Osteoblast (primary cell): ENCODE results near the gene KLHL6. TPM values are rescaled to one million over a fixed set of nuclear protein-coding genes. Genes with fewer than 3 reads are reported as not detected.
"Not testable (repeated sequence)": the region's sequence is repeated elsewhere in the genome, so short reads cannot be mapped to it uniquely, and the experiment has no call there.

Source experiments
- DNase-seq: peaks from one replicate; pipeline ENCODE4 v3.0.0; 2011; ENCODE audit warnings: low spot score, mixed read lengths; ENCODE audit not compliant: insufficient read length; ENCODE audit errors: missing footprints
- H2AFZ ChIP-seq: 2 replicates; pipeline ENCODE4 v1.6.0; 2011; ENCODE audit warnings: mild to moderate bottlenecking, low read length
- H3K27ac ChIP-seq: 2 replicates; pipeline ENCODE4 v1.5.1; 2011; ENCODE audit warnings: mild to moderate bottlenecking, low read depth, low read length, moderate library complexity
- H3K27me3 ChIP-seq: 2 replicates; pipeline ENCODE4 v1.6.0; 2012; ENCODE audit warnings: mild to moderate bottlenecking, control low read depth, inconsistent platforms, low read length, moderate library complexity; ENCODE audit not compliant: insufficient read depth
- H3K36me3 ChIP-seq: 2 replicates; pipeline ENCODE4 v1.5.1; 2011; ENCODE audit warnings: mild to moderate bottlenecking, low read length, control low read depth, moderate library complexity; ENCODE audit not compliant: insufficient read depth
- H3K4me1 ChIP-seq: 2 replicates; pipeline ENCODE4 v1.5.1; 2011; ENCODE audit warnings: mild to moderate bottlenecking, low read length, control low read depth, moderate library complexity; ENCODE audit not compliant: insufficient read depth
- H3K4me2 ChIP-seq: 2 replicates; pipeline ENCODE4 v1.6.0; 2011; ENCODE audit warnings: mild to moderate bottlenecking, low read length; ENCODE audit not compliant: insufficient read depth
- H3K4me3 ChIP-seq: fragments of 200-600 bp; sonication (generic); 3 replicates; pipeline ENCODE4 v1.5.1; 2012; ENCODE audit warnings: mild to moderate bottlenecking, low read length, inconsistent platforms; ENCODE audit not compliant: insufficient read depth
- H3K79me2 ChIP-seq: 2 replicates; pipeline ENCODE4 v1.6.0; 2012; ENCODE audit warnings: mild to moderate bottlenecking, low read length, control low read depth, inconsistent platforms; ENCODE audit not compliant: insufficient read depth
- H3K9me3 ChIP-seq: 2 replicates; pipeline ENCODE4 v1.5.1; 2011; ENCODE audit warnings: low read depth, low read length, control low read depth
- H4K20me1 ChIP-seq: 2 replicates; pipeline ENCODE4 v1.6.0; 2012; ENCODE audit warnings: mild to moderate bottlenecking, low read length, control low read depth; ENCODE audit not compliant: insufficient read depth
- CTCF ChIP-seq: IDR thresholded peaks from 2 replicates; pipeline ENCODE4 v1.5.1; 2011; ENCODE audit warnings: mild to moderate bottlenecking, low read depth, low read length, moderate library complexity; ENCODE audit errors: extremely low read depth
- total RNA-seq: library from RNA; depleted of rRNA; stranded (reverse); fragments of >200 nt; gene quantifications from 2 replicates; pipeline ENCODE4 v1.2.3, GENCODE V29; 2012

Gene KLHL6
- total RNA-seq, 1 donor = under 0.01 TPM

- TF ChIP-seq CTCF = no peak
These were observed 111.8 kb downstream of the KLHL6 start for GRCh38 chr3:183443395-183444385.

GRCh38 chr3:183442994-183443393 is 112.5 kb downstream of the KLHL6 start:
- Histone ChIP-seq H3K36me3 (no peaks in the 10 kb centered on the region), H3K27me3 (no peaks in the 10 kb centered on the region), H3K4me1 (peaks cover 6% of the 10 kb centered on the region), H3K79me2 (peaks cover 2% of the 10 kb centered on the region), H2AFZ (no peak overlapping the region), H3K4me3 (no peak overlapping the region), H3K9me3 (peaks cover 10% of the 10 kb centered on the region), H4K20me1 (no peaks in the 10 kb centered on the region), H3K27ac (no peak overlapping the region), H3K4me2 (no peak overlapping the region)
- no peak for DNase-seq
- no peak for TF ChIP-seq CTCF

More at GRCh38 chr3:183443395-183444385, 111.8 kb downstream of the KLHL6 start:
- Histone ChIP-seq H3K27me3 (no peaks in the 10 kb centered on the region), H3K27ac (no peak overlapping the region), H2AFZ (no peak overlapping the region), H3K4me1 (peaks cover 10% of the 10 kb centered on the region), H3K79me2 (peaks cover 2% of the 10 kb centered on the region), H3K4me2 (no peak overlapping the region), H3K36me3 (no peaks in the 10 kb centered on the region), H3K9me3 (peaks cover 10% of the 10 kb centered on the region), H4K20me1 (no peaks in the 10 kb centered on the region), H3K4me3 (no peak overlapping the region)
- DNase-seq = no peak

GRCh38 chr3:183440521-183440920 is 115.0 kb downstream of the KLHL6 start:
- H4K20me1 ChIP-seq, H3K79me2 ChIP-seq, H3K9me3 ChIP-seq, H3K36me3 ChIP-seq, H2AFZ ChIP-seq, H3K4me2 ChIP-seq, H3K27me3 ChIP-seq, H3K4me3 ChIP-seq, DNase-seq, H3K27ac ChIP-seq, H3K4me1 ChIP-seq: not testable (repeated sequence)

- no peak overlapping the region for H3K27ac ChIP-seq
- no peaks in the 10 kb centered on the region for H3K79me2 ChIP-seq
- H3K27me3 ChIP-seq = peaks cover 14% of the 10 kb centered on the region
- no peak for TF ChIP-seq CTCF
- DNase-seq = no peak
- H3K4me2 ChIP-seq = no peak overlapping the region
- no peak overlapping the region for H3K4me3 ChIP-seq
- H3K4me1 ChIP-seq = no peaks in the 10 kb centered on the region
- no peaks in the 10 kb centered on the region for H3K36me3 ChIP-seq
- H4K20me1 ChIP-seq = no peaks in the 10 kb centered on the region
- H3K9me3 ChIP-seq = peaks cover 10% of the 10 kb centered on the region
- no peak overlapping the region for H2AFZ ChIP-seq
These were observed 116.0 kb downstream of the KLHL6 start for GRCh38 chr3:183439515-183439914.
